Fibroblast of skin of right quadriceps (primary cell): ENCODE results near the gene ISG20L2.
A peak's percentile ranks its signal among the peaks of the same experiment; 100 is the strongest.

Source experiments
- DNase-seq: peaks from one replicate; pipeline ENCODE4 v3.0.0-alpha.2; 2013

The ISG20L2 gene

DNA sequence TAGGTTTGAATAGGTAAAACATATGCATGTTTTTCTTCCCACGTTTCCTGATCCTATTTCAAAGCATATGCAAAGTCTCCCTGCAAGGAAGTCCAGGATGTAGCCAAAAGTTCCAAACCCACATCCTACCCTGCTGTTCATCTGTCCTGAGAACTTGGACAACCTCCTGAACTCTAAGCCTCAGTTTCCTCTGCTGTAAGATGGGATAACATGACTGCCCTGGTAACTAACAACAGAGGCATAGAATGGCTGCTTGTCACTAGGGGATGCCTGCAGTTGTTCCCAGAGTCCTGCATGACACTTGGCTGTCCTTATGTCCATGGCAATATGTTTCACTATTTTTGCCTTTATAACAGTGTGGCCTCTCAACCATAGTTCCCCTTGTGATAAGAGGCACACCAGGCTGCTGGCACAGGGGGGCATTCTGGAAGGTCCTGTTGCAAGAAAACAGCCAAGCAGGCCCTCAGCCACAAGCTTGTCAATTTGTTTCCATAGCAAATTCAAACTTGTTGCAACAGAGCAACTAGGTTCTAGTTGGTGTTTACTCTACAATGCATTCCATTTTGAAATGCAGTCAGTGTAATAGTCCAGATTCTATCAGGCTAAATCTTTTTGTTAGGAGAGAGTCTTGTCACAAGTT lies 24.4 kb upstream of the ISG20L2 start:
- no peak for DNase-seq

DNA sequence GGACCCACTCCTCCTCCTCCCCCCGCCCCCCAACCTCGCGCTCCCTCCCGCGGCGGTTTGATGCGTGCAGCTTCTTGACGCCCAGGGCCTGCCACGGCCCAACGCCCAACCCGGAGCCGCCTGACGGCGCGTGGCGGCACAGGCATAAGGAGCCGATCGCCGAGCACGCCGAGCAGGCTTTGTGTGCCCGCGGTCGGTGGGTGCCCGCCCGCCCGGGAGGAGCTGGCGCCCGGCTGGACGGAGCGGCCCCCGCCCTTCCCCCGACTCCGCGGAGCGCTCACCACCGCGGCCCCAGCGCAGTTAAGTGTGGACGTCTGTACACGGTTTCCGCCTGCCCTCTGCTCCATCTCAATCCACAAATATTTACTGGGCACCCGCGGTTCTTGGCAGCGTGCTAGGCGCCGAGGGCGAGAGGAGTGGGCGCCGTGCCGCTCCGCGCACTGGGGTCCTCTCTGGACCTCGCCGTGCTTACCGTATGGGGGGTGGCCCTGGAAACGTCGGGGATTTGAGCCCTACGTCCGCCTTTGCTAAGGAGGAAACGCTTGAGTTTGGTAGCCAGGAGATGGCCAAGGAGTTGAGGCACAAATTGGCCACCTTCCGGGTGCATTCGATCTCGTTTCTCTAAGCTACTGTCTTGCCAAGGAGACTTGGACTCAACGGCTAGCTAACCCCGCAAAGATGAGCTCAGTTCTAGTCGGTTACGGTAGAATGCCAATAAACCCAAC lies 23.4 kb upstream of the ISG20L2 start:
- DNase-seq, result peak; percentile 98

DNA sequence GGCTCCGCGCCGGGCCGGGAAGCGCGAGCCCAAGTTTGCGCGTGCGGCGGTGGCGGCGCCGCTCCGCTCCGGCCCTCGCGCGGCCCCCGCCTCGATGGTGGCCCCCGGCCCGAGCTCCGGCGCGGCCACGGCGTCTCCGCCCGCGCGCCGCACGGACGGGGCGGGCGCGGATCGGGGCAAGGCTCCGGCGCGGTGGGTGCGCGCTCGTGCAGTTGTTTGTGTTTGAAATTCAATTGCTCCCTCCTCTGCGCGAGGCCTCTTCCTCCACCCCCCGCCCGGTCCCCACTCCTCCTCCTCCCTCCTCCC lies 22.8 kb upstream of the ISG20L2 start, which contains the start of gene HDGF:
HDGF (minus strand) TSS at position 225 of the 306 bp plus-strand sequence. CDS start 246 bp downstream, outside the sequence.
- no peak for DNase-seq

DNA sequence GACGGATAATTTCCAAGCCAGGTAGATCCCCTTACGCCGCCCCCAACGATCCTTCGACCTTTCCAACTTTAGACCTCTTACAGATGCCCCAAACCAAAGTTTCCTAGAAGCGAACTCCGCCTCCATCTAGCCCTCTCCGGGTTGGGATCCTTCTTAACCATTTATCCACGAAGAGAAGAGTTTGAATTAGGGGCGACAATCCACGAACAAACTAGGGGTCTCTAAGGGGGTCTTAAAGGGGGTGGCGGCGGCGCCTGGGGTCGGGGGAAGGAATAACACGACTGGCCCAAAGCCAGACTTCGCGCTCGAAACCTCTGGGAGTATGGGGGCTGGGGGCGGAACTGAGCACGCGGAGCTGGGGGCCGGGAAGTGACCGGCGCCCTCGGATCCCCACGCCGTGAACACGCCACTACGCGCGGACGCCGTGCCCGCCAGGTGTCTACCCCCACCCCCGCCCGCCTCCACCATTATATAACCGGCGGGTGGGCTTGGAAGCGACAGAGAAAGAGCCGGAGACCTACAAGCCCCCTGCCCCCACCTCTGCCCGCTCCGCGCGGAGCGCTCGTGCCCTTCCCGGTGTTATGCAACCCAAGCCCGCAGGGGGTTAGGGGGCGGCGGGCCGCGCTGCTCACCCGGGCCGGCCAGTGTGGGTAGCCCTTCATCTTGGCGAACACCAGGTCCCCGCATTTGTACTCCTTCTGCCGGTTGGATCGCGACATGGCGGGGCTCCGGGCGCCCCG lies 22.3 kb upstream of the ISG20L2 start:
- DNase-seq, result no peak

DNA sequence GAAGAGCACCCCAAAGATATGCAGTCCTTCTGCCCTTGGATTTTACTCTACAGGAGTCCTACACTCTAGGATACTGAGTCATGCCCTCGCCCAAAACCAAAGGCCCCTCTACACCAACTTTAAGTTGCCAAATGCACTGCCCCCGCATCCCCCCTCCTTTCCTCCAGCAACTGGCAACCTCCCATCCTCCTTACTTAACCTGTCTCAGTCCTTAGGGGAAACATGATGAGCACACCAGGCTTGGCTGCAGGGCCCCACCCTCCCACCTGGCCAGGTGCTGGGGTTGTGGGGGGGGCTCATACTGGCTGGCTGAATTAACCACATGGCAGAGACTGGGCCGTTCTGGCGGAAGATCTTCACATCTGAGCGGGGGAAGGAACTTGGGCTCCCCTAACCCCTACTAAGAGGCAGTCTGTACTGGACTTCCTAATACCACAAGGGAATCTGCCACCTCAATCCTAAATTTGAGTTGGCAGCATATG lies 21.7 kb upstream of the ISG20L2 start:
- DNase-seq, result no peak

DNA sequence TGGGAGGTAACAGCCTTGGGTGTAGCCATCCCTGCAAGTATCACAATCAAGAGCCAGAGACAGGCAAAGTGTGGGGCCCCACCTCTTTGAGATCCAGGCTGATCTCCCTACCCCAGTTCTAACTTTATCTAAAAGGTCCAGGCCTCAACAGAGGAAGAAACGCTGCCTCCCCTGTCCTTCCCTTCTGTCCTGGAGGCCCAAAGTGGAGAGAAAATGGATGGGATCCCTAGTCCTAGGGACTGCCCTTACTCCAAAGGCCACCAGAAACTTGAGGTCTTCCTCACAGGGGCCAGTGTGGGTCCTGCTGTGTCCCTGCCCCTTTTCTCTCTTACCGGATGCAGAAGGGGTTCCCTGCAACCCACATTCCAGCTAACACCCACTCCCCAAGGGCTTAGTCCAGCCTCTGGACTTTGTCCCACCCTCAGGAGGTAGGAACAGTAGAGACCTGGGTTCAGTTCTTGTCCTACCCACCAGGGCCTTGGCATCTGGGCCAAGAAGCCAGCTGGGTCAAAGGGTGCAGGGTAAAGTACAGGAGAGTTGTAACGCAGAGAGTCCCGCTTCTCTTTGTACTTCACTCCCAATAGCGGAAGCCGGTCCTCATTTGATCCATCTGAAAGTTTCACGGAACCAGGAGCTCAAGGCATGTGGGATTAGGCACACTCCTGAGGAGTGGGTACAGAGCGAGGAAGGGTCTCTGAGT lies 21.0 kb upstream of the ISG20L2 start:
- DNase-seq, result no peak

DNA sequence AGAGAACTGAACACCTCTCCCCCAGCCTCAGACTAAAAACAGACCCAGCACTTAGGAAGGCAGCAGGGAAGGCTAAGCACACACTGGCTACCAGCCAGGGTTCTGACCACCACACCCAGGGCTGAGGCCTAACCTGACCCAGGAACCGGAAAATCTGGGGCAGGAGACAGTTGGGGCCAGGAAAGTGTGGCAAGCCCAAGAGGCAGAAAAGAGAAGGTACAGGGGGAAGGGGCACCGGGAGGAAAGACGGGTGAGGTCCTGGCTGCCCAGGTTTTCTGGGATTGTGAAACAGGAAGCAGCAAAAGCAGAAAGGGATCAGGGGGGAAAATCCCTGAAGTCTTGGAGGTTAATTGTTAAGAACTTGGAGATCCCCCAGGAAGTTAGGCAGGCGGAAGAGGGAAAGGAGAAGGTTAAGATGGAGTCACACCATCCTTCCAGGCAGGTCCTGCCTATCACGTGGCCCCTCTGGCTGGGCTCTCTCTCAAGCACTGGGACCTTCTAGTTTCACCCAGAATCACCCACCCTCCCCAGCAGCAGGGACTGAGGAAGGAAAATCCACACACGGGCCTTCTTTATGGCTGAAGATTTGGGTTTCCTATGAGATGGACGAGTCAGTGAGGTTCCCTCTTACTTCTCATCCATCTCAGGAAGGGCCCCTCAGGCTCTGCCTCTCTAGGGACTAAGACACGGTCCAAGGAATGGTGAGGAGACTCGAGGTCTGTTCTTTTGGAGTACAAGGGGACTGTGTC lies 20.3 kb upstream of the ISG20L2 start:
- peak; percentile 58 for DNase-seq

DNA sequence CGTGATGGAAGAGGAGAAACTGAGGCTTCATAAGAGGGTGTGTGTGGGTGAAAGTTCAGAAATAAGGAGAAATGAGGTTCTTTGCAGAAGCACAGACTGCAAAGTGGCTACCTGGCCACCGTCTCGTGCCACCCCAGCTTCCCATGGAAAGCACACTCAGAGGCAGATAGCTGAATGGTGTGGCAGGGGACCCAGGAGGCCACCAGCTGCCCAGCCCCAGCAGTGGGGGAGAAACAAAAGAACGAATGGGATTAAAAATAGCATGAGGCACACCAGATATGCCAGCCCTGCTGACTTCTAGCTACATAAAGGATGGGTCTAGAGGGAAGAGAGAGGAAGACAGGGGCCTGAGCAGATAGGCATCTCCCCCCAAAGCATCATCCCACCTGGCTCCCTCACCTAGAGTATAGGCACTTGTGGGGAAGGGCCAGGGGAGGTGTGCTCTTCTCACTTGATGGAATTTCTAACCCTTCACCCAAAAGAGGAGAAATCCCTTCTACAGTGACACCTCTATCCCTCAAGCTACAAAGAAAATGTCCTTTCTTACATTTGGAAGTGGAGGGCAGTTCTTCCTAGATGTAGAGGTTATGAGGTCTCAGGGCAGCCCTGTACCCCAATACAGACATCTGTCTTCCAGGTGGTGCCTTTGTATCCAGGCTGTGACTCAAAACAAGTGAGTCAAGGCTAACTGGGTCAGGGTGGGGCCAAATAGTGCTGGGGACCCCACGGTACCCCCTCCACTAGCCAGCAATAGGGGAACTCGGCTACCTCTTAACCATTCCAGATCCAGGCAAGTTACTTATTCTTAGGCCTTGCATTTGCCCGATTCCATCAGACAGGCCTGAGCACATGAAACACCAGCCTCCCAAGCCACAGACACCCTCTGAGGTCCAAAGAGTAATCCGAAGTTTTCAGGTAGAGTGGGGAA lies 19.4 kb upstream of the ISG20L2 start:
- DNase-seq, result no peak

DNA sequence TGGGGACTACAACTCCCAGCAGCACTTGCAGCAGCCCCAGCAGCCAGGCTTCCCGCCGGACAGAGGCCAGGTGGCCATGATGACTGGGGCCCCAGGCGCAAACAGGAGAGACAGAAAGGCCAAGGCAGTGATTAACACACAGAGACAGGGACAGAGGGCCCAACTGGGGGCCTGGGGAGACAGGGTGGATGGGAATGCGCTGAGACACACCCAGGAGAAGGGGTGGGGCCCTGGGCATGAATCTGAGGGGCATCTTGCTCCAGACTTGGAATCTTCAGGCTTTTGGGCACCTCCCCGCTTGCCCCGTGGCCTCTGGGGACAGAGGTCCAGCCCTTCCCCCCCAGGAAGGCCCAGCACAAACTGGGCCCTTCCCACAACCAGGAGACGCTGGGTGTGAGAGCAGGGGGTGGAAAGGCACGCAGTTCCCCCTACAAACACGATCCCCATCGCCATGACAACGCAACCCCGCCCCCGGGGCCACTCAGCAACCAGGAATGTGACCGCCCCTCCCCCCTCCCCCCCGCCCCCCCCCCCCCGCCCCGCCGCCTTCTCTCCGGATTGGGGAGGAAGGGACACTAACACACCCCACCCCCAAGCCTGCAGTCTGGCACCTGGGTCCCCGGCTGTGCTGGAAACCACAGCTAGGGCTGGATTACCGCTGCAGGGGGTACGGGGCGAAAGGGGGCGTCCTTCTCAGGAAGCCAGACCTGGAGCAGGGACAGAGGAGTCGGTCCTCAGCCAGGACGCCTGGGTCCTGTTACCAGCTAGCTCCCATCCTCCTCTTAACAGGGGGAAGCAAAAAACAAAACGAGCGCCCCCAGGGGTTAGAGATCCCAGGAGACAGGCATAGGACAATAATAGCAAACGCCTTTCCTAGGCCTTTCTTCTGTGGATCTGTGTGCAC lies 18.4 kb upstream of the ISG20L2 start:
- DNase-seq, result peak; percentile 95

DNA sequence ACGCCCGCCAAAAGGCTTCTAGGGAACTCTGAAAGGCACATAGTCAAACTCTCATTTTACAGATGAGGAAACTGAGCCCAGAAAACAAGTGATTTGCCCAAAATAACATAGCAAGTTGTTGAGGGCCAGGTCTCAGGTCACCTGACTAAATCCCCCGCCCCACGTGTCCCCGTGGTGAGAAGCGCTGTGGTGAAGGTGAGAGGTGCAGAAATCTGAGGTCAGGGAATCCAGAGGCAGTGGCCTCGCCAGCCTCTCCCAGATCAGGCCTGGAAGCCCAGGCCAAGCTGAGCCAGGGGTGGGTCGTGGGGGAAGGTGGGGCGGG lies 17.8 kb upstream of the ISG20L2 start:
- no peak for DNase-seq

DNA sequence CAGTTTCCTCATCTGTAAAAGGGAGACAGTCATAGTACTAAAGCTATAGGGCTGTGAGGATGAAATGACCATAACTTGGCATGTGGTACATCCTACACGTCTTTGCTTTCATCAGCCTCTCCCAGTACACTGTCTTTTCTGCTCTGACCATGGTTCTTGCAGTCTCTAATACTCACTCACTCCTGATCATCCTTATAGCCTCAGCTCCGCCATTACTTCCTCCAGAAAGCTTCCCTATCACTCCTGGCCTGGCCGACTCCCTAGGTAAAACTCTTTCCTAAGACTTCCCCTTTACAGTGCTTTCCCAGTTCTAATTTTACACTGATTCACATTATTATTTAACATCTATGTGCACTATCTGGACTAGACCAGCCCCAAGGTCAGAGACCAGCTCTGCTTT lies 17.3 kb upstream of the ISG20L2 start:
- no peak for DNase-seq

DNA sequence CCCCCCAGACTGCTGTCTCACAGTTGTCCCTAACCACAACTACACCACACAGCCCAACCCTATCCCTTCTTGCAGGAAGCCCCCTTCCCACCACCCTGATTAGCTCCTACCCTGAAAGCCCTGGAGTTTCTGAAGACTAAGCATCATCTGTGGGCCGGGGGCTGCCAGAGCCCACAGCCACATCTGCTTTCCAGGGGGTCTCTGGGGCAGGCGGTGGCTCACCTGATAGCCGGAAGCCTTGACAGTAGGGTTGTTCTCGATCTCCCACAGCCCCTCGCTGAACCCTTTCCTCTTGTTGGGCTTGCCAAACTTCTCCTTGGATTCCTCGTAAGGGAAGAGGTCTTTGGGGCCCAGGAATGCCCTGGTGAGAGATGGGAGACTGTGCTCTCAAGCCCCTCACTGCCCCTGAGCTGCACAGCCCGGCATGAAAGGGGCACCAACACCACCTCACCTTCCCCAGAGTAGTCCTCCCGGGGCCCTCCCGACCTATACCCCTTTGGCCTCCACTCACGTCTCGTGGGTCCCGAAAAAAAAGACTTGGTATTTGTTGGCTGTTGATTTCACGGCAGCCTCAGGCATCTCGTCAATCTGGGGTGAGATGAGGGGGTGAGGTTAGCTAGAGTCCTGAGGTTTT lies 16.3 kb upstream of the ISG20L2 start:
- DNase-seq, result no peak

DNA sequence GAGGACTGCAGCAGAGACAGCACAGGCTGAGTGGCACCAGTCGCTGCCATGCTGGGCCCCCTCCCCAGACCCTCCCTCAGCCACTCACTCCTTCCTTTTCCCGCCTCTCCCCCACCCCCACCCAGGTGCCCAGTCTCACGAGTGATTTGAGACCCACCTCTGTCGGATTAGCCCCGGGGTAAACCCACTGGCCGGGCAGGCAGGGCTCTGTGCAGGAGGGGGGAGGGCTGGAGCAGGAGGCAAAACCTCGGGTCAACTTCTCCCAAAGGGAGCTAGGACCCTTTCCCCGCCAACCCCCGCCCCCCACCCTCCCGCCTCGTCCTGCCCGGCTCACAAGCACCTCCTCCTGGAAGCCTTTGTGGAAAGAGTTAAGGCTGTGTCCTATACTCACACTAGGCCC lies 15.8 kb upstream of the ISG20L2 start:
- DNase-seq, result no peak

DNA sequence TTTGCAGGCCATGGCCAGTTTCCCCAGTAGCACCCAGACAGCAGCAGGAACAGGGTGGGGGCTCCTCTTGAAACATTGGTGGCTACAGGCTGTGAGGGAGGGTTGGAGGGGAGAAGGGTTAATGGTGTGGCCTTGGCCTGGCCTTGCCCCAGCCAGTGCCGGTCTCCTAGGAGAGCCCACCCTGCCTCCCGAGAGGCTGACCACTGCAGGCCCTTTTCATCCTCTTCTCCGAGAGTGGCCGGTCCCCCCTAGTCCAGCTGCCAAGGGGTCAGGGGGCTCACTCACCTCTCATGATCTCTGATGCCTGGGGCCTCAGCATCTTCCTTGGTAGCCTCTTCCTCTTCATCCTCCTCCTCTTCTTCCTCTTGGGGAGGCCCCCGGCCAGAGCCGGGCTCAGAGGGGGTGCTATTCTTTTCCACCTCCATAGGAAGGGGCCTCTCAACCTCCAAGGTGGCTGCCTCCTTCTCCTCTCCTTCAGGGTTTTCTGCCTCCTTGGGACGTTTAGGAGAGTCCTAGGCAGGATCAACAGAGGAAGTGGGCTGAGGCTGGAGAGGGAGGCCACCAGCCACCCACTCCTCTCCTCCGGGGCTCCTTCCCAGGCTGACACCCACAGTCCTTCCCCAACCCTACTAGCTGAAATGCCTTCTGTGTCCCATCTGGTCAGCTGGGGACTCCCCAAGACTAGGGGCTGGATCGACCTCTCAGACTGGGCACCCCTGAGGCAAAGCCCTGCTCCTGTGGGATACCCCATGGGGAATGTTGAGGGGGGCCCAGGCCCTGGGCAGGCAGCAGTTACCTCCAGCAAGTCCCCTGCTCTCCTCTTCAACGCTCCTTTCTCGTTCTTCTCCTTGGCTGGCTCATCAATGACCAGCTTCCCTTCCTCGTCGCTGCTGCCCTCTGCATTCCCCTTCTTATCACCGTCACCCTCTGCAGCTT lies 15.1 kb upstream of the ISG20L2 start:
- no peak for DNase-seq

DNA sequence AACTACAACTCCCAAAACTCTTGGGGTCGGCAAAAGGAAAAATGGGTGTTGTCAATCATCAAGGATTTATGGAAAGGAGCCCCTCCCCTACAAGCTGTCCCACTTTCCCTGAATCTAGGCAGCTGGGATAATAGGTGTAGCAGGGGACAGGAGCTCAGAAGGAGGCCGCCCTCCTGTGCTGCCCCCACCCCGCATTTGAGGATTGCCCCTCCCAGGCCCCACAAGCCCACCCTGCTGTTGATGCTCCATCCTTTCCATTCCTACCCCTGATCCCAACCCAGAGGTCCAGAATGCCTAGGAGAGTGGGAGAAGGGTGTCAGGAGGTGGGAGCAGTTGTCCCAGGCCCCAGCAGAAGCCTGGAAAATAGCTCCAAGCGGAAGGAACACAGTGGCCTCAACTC lies 14.2 kb upstream of the ISG20L2 start:
- no peak for DNase-seq

DNA sequence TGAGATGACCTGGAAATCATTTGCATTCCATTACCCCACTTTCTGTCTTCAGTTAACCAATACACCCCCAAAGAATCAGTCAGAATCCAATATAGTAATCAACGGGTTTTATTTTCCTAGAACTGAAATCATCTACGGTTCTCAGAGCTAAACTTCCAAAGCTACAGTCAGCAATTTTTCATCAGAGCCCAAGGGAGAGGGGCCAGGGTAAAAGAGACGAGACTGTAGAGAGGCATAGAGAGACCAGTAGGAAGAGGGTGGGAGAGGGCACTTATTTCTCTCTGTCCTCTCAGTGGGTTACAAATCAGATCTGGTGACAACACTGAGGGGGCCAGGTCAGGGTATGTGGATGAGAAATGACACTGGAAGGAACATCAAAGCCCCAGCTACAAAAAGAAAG lies 13.5 kb upstream of the ISG20L2 start:
- no peak for DNase-seq

DNA sequence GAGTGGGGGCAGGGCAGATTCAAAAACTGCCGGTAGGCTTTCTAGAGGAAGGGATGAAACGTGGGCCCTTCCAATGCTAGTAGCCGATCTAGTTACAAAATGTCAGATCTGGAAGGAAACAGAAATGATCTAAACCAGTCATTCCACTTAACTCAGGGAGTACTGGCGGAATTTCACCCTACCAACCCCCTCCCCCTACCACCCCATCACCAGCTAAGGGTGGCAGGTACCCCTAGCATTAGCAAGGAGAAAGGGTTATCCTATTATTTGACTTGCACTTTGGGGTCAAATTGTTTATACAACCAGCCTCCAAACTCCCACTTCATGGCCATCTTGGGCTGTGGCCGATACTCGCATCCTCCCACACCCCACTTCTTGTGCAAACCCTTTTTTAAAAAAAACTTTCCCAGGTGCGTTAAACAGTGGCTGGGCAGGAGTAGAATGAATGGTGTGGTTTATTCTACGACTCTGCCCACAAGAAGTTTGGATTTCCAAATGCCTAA lies 13.0 kb upstream of the ISG20L2 start:
- DNase-seq, result no peak

DNA sequence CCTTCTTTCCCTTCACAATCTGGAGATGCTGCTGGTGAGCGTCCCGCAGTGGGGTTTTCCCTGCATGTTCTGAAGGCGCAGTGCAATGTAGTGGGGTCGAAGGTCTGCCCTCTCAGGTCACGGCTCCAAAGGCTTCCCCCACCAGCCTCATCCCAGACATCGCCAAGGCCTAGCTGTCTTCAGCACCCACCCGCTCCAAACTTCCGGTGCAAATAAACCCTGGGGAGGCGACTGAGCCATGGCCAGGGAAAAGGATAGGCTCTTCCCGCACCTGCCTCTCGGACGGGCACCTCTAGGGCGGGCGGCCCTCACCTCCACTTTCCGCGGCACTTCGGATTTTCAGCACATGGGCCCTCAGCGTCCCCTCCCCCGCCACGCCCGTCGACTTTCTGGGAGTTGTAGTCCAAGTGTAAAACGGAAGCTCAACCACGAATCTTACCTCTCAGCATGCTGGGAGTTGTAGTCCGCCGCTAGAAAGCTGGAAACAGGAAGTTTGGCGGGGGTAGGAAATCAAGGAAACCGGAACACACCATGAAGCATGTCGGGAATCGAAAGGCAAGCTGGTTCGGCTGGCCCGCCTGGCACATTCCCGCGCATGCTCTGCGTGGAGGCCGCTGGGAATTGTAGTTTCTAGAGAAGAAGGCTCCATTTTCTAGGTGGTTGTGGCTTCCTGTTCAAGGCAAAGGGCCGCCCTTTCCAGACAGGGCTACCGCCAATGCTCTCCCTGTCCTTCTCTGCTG lies 12.3 kb upstream of the ISG20L2 start, which contains the start of gene MRPL24:
MRPL24 (minus strand) TSS at position 348 of the 740 bp plus-strand sequence. CDS start 2,384 bp downstream, outside the sequence.
- peak; percentile 100 for DNase-seq
